GM19452 (cell line): Measurements from ENCODE around the gene ITGB7.
A peak's percentile ranks its signal among the peaks of the same experiment; 100 is the strongest.

Experiments used
- ATAC-seq: cut with Tn5 transposase; IDR thresholded peaks from one replicate; pipeline ENCODE4 v1.9.1; 2021; ENCODE audit not compliant: unreplicated experiment

The ITGB7 gene

GRCh38 chr12:53231921-53232645, 25.0 kb upstream of the ITGB7 start, which contains the start of gene RARG:
TSS of gene RARG (minus strand) at chr12:53232209. CDS start at chr12:53227545, 4,664 bp downstream.
- ATAC-seq, result no peak

DNA sequence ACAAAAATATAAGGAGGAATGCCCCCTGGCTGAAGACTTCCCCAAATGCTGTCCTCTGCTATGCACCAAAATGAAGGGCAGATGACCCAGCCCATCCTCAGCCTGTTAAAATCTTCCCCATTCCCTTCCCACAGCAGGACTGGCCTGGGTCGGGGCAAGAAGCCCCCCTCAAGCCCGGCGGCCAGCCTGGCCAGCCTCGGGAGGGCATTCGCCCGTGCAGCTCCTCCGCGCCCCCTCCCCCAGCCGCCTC, 24.5 kb upstream of the ITGB7 start:
- no peak for ATAC-seq

DNA sequence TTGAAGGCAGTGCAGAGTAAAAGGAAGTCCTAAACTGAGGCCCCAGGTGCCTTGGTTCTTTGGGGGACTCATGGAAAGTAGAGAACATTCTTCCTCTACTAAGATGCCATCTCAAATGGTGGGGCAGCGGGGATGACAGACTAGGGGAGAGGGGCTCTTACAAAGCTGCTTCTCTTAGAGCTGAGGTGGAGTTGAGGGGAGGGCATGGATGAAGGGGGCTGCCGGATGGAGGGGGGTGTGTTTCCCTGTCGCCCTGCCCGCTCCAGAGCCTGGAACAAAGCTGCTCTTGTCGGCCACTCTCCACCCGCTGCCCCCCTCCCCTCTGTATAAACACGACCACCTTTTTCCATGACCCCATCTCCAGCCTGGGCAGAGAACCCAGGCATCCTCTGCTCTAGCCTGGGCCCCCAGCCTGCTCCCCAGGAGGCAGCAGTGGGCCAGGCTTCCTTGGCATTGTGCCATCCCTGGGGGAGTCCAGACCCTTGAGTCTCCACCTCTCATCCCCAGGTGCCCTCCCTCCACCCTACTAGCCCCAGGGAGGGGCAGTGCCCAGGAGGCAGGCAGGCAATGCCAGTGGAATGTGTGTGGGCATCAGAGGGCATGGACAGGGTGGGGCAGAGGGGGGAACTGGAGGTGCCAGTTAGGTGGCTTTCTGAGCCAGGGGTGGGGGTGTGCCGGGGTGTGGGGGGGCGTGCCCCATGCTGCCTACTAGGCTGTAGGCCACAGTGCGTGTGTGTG, 23.2 kb upstream of the ITGB7 start:
- no peak for ATAC-seq

DNA sequence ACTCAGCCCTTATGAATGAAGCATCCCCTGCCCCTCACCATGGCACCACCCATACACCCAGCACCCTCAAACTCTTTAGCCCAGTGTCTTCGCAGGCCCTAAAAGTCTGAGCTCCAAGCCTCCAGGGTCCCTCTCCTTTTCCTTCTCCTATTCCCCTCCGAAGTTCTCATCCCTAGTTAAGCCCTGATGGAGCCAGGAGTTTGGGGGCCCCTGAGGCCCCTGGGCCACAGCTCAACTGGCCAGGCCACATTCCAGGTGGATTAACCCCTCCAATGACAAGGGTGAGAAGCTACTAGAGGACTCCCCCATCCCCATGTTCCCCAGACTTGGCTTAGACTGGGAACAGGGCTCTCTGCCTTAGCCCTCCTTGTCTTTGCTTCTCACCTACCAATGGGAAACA, 22.4 kb upstream of the ITGB7 start:
- no peak for ATAC-seq

GRCh38 chr12:53227836-53228235, 20.8 kb upstream of the ITGB7 start:
- no peak for ATAC-seq

DNA sequence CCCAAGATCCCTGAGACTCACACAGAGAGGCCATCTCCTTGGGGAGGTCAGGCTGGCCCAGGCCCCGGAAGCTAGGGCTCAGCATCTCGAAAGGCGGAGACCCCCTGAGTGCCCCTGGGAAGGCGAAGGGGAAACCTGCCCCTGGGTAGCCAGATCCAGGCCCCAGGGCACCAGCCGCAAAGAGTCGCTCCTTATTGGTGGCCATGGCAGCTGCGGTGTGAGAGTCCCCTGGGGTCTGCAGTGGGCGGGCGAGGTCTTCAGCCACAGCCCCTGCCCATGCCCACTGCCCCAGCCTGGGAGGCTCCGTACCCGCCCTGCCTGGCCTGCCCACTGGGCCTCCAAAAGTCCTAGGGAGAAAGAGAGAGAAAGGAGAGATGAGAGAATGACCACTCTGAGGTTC, 20.3 kb upstream of the ITGB7 start:
- ATAC-seq, result no peak

- no peak for ATAC-seq
Observed at GRCh38 chr12:53226815-53227214, 19.8 kb upstream of the ITGB7 start.

DNA sequence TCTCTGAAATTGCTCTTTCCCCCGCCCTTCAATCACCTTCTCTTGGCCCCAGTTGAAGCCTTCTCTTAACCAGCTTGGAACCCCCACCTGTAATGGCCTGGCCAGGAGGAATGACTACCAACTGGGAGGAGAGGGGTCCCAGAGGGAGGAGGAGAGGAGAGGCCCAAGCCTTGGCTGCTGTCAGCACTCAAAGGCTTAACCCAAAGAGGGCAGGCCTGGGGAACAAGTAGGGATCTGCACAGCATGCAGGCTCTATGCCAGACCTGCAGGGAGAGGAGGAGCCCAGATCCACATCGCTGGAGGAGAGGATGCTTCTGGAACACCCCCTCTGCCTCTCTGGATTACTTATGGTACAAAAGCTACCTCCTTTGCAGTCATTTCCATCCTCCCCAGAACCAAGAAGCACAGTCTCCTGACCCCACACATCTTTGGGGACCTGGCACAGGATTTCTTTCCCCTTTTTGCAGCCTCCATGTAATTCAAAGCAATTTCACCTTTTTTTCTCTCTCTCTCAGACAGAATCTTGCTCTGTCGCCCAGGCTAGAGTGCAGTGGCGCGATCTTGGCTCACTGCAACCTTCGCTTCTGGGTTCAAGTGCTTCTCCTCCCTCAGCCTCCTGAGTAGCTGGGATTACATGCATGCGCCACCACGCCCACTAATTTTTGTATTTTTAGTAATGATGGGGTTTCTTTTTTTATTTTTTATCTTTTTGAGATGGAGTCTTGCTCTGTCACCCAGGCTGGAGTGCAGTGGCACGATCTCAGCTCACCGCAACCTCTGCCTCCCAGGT, 18.8 kb upstream of the ITGB7 start:
- ATAC-seq, result no peak

DNA sequence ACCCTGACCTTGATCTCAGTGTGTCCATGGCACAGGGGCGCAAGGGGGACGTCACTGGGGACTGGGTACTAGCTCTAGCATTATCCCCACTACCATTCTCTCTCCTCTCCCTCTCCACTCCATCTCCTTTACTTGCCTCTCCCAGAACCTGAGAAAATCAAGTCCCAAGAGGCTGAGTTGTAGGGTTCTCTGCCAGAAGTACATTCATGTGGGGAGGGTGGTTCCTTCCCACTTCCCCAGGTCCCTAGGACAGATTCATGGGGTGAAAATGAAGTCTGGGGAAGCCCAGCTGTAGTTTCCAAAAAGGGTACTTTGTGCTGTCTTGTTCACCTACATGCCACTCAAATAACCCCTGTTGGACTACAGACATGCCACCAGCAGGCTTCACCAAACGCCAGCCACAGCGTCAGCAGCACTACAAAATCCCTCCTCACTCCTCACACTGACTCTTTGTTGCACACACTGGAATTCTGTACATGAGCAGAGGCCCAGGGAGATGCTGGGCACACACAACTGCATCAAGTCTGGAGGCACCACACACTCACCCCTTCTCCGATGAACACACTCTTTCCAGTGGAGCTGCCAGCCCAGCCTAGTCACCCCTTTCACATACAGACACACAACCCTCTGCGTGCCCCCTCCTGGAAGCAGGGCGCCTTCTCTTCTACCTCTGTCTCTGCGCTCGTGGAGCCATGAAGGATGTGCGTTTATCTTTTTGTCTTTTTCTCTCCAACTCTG, 18.0 kb upstream of the ITGB7 start:
- ATAC-seq, result no peak

DNA sequence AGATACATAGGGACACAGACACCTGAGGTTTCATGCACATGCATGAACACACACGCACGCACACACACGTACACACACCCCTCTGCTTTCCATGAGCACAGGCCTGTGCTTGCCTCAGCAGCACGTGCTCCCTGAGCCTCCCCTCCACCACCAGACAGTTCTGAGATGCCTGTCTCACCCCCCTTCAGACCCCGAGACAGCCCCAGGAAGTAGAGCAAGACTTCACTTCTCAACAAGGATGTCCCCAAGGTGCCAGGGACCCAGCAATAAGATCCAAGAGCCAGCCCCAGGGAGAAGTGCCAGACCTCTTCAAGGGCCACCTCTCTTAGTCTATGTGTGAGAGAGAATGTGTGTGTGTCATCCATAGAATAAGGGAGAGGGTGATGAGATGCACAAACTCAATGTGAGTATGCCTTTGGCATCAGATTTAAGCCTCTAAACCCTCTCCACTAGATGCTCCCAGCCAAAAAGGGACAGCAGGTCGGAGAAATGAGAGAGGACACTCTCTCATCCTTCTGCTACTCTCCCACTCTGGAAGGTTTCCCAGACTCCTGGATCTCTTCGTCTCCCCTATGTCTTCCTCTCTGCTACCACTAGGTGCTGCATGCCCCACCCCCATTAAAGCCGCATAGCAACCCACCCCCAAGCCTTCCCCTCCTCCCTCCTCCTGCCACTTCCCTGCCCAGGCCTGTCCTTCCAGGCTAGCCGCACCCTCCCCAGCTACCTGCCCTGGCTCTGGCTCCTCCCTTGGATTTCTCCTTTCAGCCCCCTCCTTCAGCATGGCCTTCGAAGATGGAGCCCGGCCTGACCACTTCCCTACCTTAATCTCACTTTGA, 17.2 kb upstream of the ITGB7 start:
- ATAC-seq, result no peak

GRCh38 chr12:53223389-53224060, 16.5 kb upstream of the ITGB7 start:
- no peak for ATAC-seq

DNA sequence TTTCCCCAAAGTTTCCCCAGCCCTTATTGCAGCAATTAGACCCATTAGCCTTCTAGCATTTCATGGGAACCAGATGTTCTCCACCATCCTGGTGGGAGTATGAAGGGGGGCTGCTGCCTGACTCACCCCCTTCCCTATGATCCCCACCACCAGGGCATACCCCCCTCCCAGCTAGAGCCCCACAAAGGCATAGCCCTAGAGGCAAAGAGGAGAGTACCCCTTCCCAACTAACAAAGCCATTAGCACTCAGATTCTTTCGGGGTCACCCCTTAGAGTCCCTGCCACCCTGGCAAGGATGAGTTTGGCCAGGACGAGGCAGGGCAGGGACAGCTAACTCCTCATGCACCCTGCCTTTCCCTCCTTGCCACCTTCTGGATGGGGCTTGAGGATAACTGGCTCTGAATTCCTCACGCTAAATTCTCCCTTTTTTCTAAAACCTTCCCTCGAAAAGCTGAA, 15.8 kb upstream of the ITGB7 start:
- no peak for ATAC-seq

- ATAC-seq, result no peak
Observed at GRCh38 chr12:53222170-53222721, 15.2 kb upstream of the ITGB7 start.

DNA sequence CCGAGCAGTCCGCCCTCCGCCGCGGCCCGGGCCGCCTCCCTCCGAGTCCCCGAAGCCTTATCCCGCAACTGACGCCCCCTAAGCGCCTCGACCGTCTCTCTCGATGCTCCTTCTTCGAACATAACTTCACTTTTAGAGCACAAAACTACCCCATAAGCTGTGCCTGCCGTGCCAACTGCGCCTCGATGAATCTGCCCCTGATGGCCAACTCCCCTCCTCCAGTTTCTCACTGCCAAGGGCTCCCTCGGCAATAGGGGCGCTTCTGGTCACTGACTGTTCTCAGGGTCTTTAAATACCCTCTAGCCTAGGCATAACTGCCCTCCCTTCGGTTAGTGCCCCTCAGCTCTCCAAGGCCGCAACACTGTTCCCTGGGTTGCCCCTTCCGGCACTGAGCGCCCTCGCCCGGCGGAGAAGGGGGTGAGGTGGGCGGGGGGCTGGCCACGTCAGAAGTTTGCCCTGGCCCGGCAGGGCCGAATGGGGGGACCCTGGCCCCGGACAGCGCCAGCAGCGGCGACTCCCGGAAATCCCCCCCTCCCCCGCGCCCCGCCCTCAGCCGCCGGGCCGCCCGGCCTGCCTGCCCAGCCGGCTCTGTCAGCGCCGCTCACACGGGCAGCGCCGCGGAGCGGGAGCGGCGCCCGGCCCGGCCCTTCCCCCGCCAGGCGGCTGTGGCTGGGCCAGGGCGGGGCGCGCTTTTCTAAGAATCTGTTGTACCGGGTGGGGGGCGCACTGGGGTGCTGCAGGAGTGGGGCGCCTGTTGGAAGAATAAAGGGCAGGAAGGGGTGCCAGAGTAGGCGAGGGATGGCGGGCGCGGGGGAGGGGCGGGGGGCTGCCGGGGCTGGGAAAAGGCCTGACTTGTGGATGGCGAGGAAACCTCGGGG, 14.4 kb upstream of the ITGB7 start:
- peak; percentile 25 for ATAC-seq

- ATAC-seq, result peak; percentile 58
Observed at GRCh38 chr12:53220694-53221202, 13.7 kb upstream of the ITGB7 start.

GRCh38 chr12:53219956-53220693, 13.1 kb upstream of the ITGB7 start:
- peak; percentile 33 for ATAC-seq

GRCh38 chr12:53219292-53219955, 12.4 kb upstream of the ITGB7 start:
- no peak for ATAC-seq
